Body of pancreas (tissue), 4 donors: ENCODE results near the gene MUSTN1. TPM values are rescaled to one million over a fixed set of nuclear protein-coding genes. Genes with fewer than 3 reads are reported as not detected.

Experiments
- ATAC-seq: fragments of 150-250 bp; one replicate; pipeline ENCODE4 v1.9.1; 2016
- DNase-seq, 4 donors: peaks; one replicate each; pipeline ENCODE4 v3.0.0-alpha.2; 2019
- H3K27ac ChIP-seq, 4 donors: fragments of 200-600 bp; sonication (generic); 1 replicate in 3 of 4; 2 replicates in 1 of 4; pipeline versions ENCODE4 v1.5.1 to v1.6.1; 2016 to 2019; ENCODE audit warnings: mild to moderate bottlenecking in 1 of 4, mixed read lengths in 1 of 4, moderate library complexity in 1 of 4
- H3K27me3 ChIP-seq, 2 donors: fragments of 200-600 bp; sonication (generic); one replicate each; pipeline ENCODE4 v1.6.0; 2016; ENCODE audit warnings: mild to moderate bottlenecking in 1 of 2
- H3K36me3 ChIP-seq, 2 donors: fragments of 200-600 bp; sonication (generic); replicated peaks in 1 of 2; 2 replicates each; pipeline ENCODE4 v1.5.1; 2016; ENCODE audit warnings: low read depth in 2 of 2; ENCODE audit not compliant: insufficient read depth in 1 of 2
- H3K4me1 ChIP-seq: fragments of 200-600 bp; sonication (generic); one replicate; pipeline ENCODE4 v1.6.0; 2016
- H3K4me3 ChIP-seq, 2 donors: fragments of 200-600 bp; sonication (generic); 1 replicate in 1 of 2; 2 replicates in 1 of 2; pipeline ENCODE4 v1.5.1; 2016 to 2019
- H3K9me3 ChIP-seq, 3 donors: fragments of 200-600 bp; sonication (generic); 1 replicate in 2 of 3; 2 replicates in 1 of 3; pipeline ENCODE4 v1.5.1; 2016
- POLR2A ChIP-seq, 3 donors: fragments of 450-650 bp; IDR thresholded peaks; one replicate each; pipeline ENCODE4 v1.6.1; 2016; ENCODE audit warnings: antibody characterized with exemption in 3 of 3, mild to moderate bottlenecking in 2 of 3
- WGBS, 2 donors: methylation state at CpG; one replicate each; pipeline ENCODE4 v1.1.5; 2017; 5-methylcytosine and 5-hydroxymethylcytosine counted together
- intact Hi-C: fragments of 100-400 bp; cut with DNase I; formaldehyde crosslinking; loops from one replicate; pipeline ENCODE4 v1.15.1; 2023
- total RNA-seq, 2 donors: library from RNA; depleted of rRNA; stranded (reverse); fragments of >200 nt; gene quantifications; one replicate each; pipeline ENCODE4 v1.1.0, GENCODE V29; 2016
- TF ChIP-seq, protein P1 (sequence below), 7 experiments: fragments of 450-650 bp in 4 of 7; fragments of 200-600 bp in 3 of 7; sonication (generic) in 3 of 7; IDR thresholded peaks; one replicate each; pipeline ENCODE4 v1.5.1; 2016 to 2019; ENCODE audit warnings: antibody characterized with exemption in 7 of 7

MUSTN1 gene
- total RNA-seq, 2 donors from 2014 or later = 3.9 TPM; not detected in 1

GRCh38 chr3:52865994-52866393 lies 31.2 kb upstream of the MUSTN1 start:
- Histone ChIP-seq H3K36me3 (no peaks in the 10 kb centered on the region), H3K4me1 (peaks cover 4% of the 10 kb centered on the region), H3K27me3 (no peaks in the 10 kb centered on the region), H3K9me3 (no peaks in the 10 kb centered on the region), H3K27ac (no peak overlapping the region), H3K4me3 (no peak overlapping the region)
- ATAC-seq (no peak), DNase-seq (no peak)
- TF ChIP-seq, protein P1, sequence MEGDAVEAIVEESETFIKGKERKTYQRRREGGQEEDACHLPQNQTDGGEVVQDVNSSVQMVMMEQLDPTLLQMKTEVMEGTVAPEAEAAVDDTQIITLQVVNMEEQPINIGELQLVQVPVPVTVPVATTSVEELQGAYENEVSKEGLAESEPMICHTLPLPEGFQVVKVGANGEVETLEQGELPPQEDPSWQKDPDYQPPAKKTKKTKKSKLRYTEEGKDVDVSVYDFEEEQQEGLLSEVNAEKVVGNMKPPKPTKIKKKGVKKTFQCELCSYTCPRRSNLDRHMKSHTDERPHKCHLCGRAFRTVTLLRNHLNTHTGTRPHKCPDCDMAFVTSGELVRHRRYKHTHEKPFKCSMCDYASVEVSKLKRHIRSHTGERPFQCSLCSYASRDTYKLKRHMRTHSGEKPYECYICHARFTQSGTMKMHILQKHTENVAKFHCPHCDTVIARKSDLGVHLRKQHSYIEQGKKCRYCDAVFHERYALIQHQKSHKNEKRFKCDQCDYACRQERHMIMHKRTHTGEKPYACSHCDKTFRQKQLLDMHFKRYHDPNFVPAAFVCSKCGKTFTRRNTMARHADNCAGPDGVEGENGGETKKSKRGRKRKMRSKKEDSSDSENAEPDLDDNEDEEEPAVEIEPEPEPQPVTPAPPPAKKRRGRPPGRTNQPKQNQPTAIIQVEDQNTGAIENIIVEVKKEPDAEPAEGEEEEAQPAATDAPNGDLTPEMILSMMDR (IDR thresholded peaks at IDR 0.05) = no peak
- no peak for TF ChIP-seq POLR2A (IDR thresholded peaks at IDR 0.05)
- intact Hi-C loops = no loop called here
- WGBS, 2 donors = 93 to 99% methylated on average over 11 to 13 of the region's 13 CpGs

DNA sequence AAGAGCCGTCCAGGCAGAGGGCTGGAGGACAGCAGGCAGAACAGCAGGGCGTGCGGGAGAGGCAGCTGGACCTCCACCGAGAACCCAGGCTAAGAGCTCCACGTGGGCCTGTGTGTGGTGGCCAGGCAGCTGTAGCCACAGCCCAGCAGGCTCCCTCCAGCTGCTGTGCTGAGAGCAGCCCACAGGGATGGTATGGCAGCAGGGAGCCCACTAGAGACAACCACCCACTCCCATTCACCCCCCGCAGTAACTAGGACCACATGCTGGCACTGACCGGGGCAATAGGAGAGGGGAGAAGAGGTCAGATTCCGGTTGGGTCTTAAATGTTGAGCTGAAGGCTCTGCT lies 25.6 kb upstream of the MUSTN1 start:
- 85 to 87% methylated on average over 8 of the region's 8 CpGs for WGBS, 2 donors
- Histone ChIP-seq H3K27ac (no peak overlapping the region), H3K27me3 (no peaks in the 10 kb centered on the region), H3K9me3 (no peaks in the 10 kb centered on the region), H3K4me1 (peaks cover 10% of the 10 kb centered on the region), H3K4me3 (no peak overlapping the region), H3K36me3 (no peaks in the 10 kb centered on the region)
- DNase-seq (no peak), ATAC-seq (no peak)
- TF ChIP-seq, protein P1 (IDR thresholded peaks at IDR 0.05) = no peak
- TF ChIP-seq POLR2A (IDR thresholded peaks at IDR 0.05) = no peak
- intact Hi-C loops = no loop called here

DNA sequence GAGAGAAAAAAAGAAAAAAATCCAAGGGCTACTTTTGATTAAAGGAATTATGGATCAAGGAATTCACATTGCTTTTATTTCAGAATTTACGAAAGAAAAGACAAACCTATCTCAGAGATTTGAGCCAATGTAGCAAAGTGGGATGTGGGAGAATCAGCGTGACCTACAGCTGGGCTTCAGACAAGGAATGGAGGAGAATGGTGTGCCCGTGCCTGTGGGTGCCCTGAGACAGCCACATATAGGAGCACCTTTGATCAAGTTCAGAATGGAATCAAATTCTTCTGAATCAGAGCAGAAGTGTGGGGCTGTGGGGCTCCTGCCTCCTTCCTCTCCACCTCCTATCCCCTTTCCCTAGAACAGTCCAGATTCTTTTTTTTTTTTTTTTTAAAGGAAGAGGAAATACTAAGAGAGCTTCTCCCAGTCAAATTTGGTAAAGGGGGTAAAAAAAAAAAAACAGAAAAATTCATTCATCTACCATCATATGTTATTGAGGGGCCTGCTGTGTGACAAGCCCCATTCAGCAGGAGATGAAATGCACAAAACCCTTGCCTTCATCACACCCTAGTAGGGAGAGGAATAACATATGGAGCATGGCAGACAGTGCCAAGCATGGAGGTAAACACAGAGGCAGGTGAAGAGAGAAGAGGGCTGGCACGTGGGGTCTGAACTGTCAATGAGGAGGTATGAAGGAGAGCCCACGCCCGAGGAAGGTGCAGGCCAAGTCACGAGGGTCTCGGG lies 25.0 kb upstream of the MUSTN1 start:
- Histone ChIP-seq H3K27ac (no peak overlapping the region), H3K9me3 (no peaks in the 10 kb centered on the region), H3K4me3 (no peak overlapping the region), H3K36me3 (no peaks in the 10 kb centered on the region), H3K4me1 (peaks cover 10% of the 10 kb centered on the region), H3K27me3 (no peaks in the 10 kb centered on the region)
- DNase-seq (peak in 1 of 4 donors; percentile 38), ATAC-seq (no peak)
- TF ChIP-seq POLR2A (IDR thresholded peaks at IDR 0.05) = no peak
- intact Hi-C loops = no loop called here
- WGBS, 2 donors = 61 to 70% methylated on average over 8 of the region's 8 CpGs

DNA sequence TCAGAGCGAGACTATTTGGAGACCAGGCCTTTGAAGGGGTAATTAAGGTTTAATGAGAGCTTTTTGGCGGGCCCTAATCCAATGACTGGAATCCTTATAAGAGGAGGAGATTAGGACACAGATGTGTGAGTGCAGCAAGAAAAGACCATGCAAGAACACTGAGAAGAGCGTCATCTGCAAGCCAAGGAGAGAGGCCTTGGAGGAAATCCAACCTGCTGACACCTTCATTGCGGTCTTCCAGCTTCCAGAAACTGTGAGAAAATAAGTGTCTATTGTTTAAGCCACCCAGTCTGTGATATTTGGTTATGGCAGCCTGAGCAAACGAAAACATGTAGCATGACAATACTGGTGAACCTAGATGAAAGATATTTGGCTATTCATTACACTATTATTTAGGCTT lies 23.0 kb upstream of the MUSTN1 start:
- H3K9me3 ChIP-seq = no peaks in the 10 kb centered on the region
- no peak for ATAC-seq
- 58 to 69% methylated on average over 5 of the region's 5 CpGs for WGBS, 2 donors
- peak in 3 of 4 donors; percentile 27 to 62 (median 44) for DNase-seq
- H3K27me3 ChIP-seq = no peaks in the 10 kb centered on the region
- H3K27ac ChIP-seq = no peak overlapping the region
- TF ChIP-seq, protein P1 (IDR thresholded peaks at IDR 0.05) = no peak
- TF ChIP-seq POLR2A (IDR thresholded peaks at IDR 0.05) = no peak
- peaks cover 10% of the 10 kb centered on the region for H3K4me1 ChIP-seq
- intact Hi-C loops = no loop called here
- no peaks in the 10 kb centered on the region for H3K36me3 ChIP-seq
- no peak overlapping the region for H3K4me3 ChIP-seq

DNA sequence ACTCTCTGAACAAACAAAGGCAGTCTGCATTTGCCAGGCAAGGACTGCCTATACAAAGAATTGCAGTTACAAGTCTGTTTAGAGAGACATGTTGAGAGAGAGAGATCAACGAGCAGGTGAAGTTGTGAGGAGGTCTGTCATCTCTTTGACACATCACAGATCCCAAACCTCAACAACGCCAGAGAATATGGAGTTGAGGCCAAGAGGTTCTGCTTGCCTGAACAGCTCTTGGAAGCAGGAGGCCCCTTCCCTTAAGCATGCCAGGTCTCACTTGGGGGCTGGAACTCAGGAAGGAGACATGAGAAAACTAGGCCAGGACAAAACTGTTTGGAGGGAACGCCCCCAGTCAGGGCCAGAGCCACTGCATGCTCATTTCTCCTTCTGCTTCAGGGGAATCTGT lies 22.3 kb upstream of the MUSTN1 start:
- Histone ChIP-seq H3K27me3 (no peaks in the 10 kb centered on the region), H3K36me3 (peaks cover 0 to under 1% of the 10 kb centered on the region in 2 donors), H3K9me3 (no peaks in the 10 kb centered on the region), H3K4me1 (peaks cover 10% of the 10 kb centered on the region), H3K27ac (no peak overlapping the region), H3K4me3 (no peak overlapping the region)
- intact Hi-C loops = no loop called here
- TF ChIP-seq, protein P1 (IDR thresholded peaks at IDR 0.05) = no peak
- TF ChIP-seq POLR2A (IDR thresholded peaks at IDR 0.05) = no peak
- WGBS, 2 donors = 77 to 82% methylated on average over 3 of the region's 3 CpGs
- ATAC-seq (no peak), DNase-seq (no peak)
